RWPE2 (cell line): ENCODE measurements around the gene GALNT18.
A peak's percentile ranks its signal among the peaks of the same experiment; 100 is the strongest.

Source experiments
- ATAC-seq: fragments of 200-7000 bp; cut with Tn5 transposase; 3 replicates; pipeline ENCODE4 v1.9.1; 2021; ENCODE audit warnings: low read depth
- DNase-seq: peaks from one replicate; pipeline ENCODE4 v3.0.0-alpha.2; 2020; ENCODE audit warnings: low spot score
- H3K27ac ChIP-seq: fragments of 450-650 bp; 2 replicates; pipeline ENCODE4 v1.5.1; 2017; ENCODE audit warnings: mild to moderate bottlenecking; ENCODE audit not compliant: poor library complexity, severe bottlenecking
- H3K27me3 ChIP-seq: fragments of 250-450 bp; sonication (Bioruptor Pico); 2 replicates; pipeline ENCODE4 v1.5.1; 2021; ENCODE audit warnings: mild to moderate bottlenecking, moderate library complexity; ENCODE audit not compliant: insufficient read depth, poor library complexity, severe bottlenecking
- H3K36me3 ChIP-seq: fragments of 250-450 bp; sonication (Bioruptor Pico); 2 replicates; pipeline ENCODE4 v1.5.1; 2020; ENCODE audit warnings: low read depth, mild to moderate bottlenecking, moderate library complexity
- H3K4me1 ChIP-seq: fragments of 250-450 bp; sonication (Bioruptor Pico); 2 replicates; pipeline ENCODE4 v1.5.1; 2021; ENCODE audit warnings: mild to moderate bottlenecking, moderate library complexity; ENCODE audit not compliant: insufficient read depth, poor library complexity, severe bottlenecking
- H3K4me3 ChIP-seq: fragments of 250-450 bp; sonication (Bioruptor Pico); 2 replicates; pipeline ENCODE4 v1.5.1; 2021; ENCODE audit warnings: mild to moderate bottlenecking, moderate library complexity; ENCODE audit not compliant: severe bottlenecking
- H3K9me3 ChIP-seq: fragments of 250-450 bp; sonication (Bioruptor Pico); 2 replicates; pipeline ENCODE4 v1.5.1; 2021; ENCODE audit warnings: mild to moderate bottlenecking, moderate library complexity; ENCODE audit not compliant: severe bottlenecking
- TF ChIP-seq, protein P1 (sequence below): fragments of 450-650 bp; IDR thresholded peaks from one replicate; pipeline ENCODE4 v1.5.1; 2017; ENCODE audit warnings: mild to moderate bottlenecking, moderate library complexity; ENCODE audit not compliant: poor library complexity, severe bottlenecking

Gene GALNT18

DNA sequence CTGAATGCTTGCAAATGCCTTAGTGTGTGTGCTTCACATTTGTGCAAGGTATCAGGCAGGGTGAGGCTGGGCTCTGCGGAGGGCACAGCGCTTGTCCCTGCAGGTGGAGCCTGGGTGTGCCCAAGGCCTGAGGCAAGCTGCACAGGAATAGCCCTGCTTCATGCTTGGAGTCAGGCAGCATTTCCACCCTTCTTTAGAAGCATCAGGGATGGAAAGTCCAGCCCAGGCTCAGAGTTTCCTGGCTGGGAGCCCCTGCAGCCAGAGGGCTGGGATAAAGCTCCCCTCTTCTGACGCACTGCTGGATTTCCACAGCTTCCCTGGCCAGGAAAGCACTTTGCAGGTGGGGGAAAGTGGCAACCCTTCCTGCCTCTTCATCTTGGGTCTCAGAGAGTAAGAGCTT, 63.4 kb downstream of the GALNT18 start:
- Histone ChIP-seq H3K27me3 (no peaks in the 10 kb centered on the region), H3K4me3 (no peak overlapping the region), H3K9me3 (no peaks in the 10 kb centered on the region), H3K36me3 (no peaks in the 10 kb centered on the region), H3K27ac (no peak overlapping the region), H3K4me1 (no peaks in the 10 kb centered on the region)
- DNase-seq: no peak
- TF ChIP-seq, protein P1, sequence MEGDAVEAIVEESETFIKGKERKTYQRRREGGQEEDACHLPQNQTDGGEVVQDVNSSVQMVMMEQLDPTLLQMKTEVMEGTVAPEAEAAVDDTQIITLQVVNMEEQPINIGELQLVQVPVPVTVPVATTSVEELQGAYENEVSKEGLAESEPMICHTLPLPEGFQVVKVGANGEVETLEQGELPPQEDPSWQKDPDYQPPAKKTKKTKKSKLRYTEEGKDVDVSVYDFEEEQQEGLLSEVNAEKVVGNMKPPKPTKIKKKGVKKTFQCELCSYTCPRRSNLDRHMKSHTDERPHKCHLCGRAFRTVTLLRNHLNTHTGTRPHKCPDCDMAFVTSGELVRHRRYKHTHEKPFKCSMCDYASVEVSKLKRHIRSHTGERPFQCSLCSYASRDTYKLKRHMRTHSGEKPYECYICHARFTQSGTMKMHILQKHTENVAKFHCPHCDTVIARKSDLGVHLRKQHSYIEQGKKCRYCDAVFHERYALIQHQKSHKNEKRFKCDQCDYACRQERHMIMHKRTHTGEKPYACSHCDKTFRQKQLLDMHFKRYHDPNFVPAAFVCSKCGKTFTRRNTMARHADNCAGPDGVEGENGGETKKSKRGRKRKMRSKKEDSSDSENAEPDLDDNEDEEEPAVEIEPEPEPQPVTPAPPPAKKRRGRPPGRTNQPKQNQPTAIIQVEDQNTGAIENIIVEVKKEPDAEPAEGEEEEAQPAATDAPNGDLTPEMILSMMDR: no peak
- ATAC-seq: peak; percentile 82

DNA sequence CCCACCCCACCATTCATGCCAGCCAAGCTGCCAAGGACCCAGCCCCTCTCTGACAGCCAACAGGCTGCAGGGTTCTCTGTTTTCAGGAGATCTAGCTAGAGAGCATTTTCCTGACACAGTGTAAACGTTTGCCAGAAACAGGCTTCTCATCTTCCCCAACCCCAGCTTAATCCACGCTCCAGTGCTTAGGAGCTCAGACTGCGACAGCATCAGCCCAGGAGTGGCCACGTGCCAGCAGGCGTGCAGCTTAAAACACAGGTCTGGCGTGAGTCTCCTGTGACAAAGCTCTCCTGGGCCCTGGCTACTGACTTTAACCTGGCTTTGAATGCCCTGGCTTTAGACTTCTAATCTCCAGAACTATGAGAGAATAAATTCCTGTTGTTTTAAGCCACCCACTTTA, 66.6 kb downstream of the GALNT18 start:
- Histone ChIP-seq H3K4me1 (no peaks in the 10 kb centered on the region), H3K27me3 (no peaks in the 10 kb centered on the region), H3K9me3 (no peaks in the 10 kb centered on the region)

DNA sequence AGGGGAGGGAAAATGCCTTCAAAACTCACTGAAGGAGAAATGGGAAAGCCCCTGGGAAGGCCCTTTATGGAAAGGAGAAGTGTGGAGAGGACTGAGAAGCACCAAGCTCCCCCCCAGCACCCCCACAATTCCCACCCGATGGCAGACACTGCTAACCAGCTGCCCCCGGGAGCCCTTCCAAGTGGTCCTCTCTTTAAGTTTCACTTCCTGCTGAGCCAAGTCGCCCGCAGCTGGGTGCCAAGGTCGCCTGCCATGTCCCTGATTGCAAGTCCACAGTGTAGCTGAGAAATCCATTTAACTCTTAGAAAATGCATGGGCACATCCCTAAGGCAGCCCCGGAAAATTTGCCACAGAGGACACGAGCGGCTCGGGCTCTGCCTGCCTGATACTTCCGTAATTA, 68.2 kb downstream of the GALNT18 start:
- Histone ChIP-seq H3K4me3 (no peak overlapping the region), H3K36me3 (no peaks in the 10 kb centered on the region), H3K9me3 (no peaks in the 10 kb centered on the region), H3K27ac (no peak overlapping the region), H3K4me1 (no peaks in the 10 kb centered on the region), H3K27me3 (no peaks in the 10 kb centered on the region)
- ATAC-seq: no peak
- no peak for DNase-seq
- TF ChIP-seq, protein P1: no peak

More for the DNA sequence above, 66.6 kb downstream of the GALNT18 start:
- TF ChIP-seq, protein P1: no peak
- no peak for ATAC-seq
- Histone ChIP-seq H3K4me3 (no peak overlapping the region), H3K27ac (no peak overlapping the region), H3K36me3 (no peaks in the 10 kb centered on the region)
- no peak for DNase-seq

DNA sequence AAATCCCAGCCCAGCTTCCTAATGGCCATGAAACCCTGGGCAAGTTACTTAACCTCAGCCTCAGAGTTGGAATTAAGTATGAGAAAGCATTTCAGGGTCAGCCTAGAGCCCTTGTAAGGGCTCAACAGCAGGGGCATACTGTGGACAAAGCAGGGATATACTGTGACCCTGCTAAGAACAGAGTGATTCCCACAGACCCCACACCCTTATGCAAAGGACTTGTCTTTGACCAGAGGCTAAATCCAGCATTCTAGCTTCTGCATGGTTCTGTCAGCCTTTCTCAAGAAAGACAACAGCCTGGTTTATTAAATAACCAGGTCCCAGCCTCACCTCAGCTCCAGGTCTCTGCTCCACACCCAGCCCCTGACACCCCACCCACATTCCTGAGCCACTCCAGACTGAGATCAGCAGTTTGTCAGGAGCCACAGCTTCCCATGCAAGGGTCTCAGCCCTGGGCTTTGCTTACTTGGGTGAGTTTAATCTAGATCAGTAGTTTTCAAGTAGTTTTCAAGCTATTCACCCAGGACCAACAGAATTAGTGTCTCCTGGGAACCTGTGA, 69.2 kb downstream of the GALNT18 start:
- ATAC-seq (peak; percentile 79), DNase-seq (no peak)
- Histone ChIP-seq H3K4me1 (no peaks in the 10 kb centered on the region), H3K36me3 (no peaks in the 10 kb centered on the region), H3K9me3 (no peaks in the 10 kb centered on the region), H3K27ac (no peak overlapping the region), H3K4me3 (no peak overlapping the region), H3K27me3 (no peaks in the 10 kb centered on the region)
- TF ChIP-seq, protein P1: no peak

DNA sequence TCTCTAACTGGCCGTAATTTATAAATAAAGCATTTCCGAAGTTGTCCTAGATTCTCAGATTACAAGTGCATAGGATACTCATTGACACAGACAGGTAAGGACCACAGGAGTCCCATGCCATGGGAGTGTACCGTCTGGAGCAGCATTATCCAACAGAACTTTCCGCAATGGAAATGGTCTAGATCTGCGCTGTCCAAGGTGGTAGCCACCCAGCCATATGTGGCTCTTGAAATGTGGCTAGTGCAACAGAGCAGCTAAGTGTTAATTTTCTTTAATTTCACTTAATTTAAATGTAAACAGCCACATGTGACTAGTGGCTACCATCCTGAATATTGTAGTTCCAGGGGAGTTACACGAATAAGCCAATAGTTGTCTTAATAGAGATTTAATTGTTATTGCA, 71.3 kb downstream of the GALNT18 start:
- no peaks in the 10 kb centered on the region for H3K36me3 ChIP-seq
- H3K4me3 ChIP-seq: no peak overlapping the region
- TF ChIP-seq, protein P1: no peak
- no peaks in the 10 kb centered on the region for H3K27me3 ChIP-seq
- no peaks in the 10 kb centered on the region for H3K4me1 ChIP-seq
- ATAC-seq: no peak
- no peak overlapping the region for H3K27ac ChIP-seq
- no peaks in the 10 kb centered on the region for H3K9me3 ChIP-seq
- no peak for DNase-seq
